ENCODE results near the gene SP3.

Gene SP3

GRCh38 chr2:173929441-173929840 lies 35.7 kb downstream of the SP3 start:
- TF ChIP-seq, protein P1, sequence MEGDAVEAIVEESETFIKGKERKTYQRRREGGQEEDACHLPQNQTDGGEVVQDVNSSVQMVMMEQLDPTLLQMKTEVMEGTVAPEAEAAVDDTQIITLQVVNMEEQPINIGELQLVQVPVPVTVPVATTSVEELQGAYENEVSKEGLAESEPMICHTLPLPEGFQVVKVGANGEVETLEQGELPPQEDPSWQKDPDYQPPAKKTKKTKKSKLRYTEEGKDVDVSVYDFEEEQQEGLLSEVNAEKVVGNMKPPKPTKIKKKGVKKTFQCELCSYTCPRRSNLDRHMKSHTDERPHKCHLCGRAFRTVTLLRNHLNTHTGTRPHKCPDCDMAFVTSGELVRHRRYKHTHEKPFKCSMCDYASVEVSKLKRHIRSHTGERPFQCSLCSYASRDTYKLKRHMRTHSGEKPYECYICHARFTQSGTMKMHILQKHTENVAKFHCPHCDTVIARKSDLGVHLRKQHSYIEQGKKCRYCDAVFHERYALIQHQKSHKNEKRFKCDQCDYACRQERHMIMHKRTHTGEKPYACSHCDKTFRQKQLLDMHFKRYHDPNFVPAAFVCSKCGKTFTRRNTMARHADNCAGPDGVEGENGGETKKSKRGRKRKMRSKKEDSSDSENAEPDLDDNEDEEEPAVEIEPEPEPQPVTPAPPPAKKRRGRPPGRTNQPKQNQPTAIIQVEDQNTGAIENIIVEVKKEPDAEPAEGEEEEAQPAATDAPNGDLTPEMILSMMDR (conservative IDR thresholded peaks at IDR 0.05): no peak
- no peak overlapping the region for H3K27ac ChIP-seq

GRCh38 chr2:173926875-173927274 lies 38.3 kb downstream of the SP3 start:
- TF ChIP-seq, protein P1 (conservative IDR thresholded peaks at IDR 0.05): no peak
- H3K27ac ChIP-seq: no peak overlapping the region

DNA sequence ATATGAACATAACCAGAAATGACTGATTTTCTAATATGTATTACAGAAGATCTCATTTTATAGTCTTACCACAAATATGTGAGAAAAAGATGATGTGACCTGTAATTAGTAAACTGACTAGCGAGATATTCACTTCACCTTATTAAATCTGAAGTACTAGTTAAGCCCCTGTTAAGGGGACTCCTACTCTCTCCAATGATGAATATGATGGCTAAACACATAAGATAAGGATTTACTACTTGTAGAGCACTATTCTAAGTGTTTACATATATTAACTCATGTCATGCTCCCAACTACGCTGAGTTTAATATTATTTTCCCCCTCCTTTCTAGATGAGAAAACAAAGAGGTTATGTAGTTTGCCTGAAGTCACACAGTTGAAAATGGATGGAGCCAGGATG lies 40.9 kb downstream of the SP3 start:
- TF ChIP-seq, protein P1 (conservative IDR thresholded peaks at IDR 0.05): no peak
- H3K27ac ChIP-seq: no peak overlapping the region

GRCh38 chr2:173922760-173923159 lies 42.4 kb downstream of the SP3 start:
- no peak overlapping the region for H3K27ac ChIP-seq
- TF ChIP-seq, protein P1 (conservative IDR thresholded peaks at IDR 0.05): no peak

- TF ChIP-seq, protein P1 (conservative IDR thresholded peaks at IDR 0.05): no peak
- no peak overlapping the region for H3K27ac ChIP-seq
Observed at GRCh38 chr2:173922068-173922467, 43.1 kb downstream of the SP3 start.

- TF ChIP-seq, protein P1 (conservative IDR thresholded peaks at IDR 0.05): no peak
- H3K27ac ChIP-seq: no peak overlapping the region
Observed at GRCh38 chr2:173914055-173914927, 50.9 kb downstream of the SP3 start.

DNA sequence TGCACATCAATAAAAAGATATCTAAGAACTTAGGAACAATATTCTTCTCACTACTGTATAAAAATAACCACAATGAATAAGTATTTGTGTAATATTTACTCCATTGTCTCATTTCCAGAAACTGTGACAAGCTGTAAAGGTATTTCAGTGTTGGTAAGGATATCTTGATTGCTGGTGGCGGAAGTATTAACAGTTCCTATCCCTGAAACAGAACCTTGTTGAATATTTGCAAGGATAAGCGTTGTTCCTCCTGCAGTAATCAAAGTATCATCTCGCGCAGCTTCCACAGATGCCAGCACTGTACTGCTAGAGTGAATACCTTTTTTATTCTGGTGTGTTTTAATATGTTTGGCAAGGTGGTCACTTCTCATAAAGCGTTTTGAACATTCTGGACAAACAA lies 55.3 kb downstream of the SP3 start:
- TF ChIP-seq, protein P1 (conservative IDR thresholded peaks at IDR 0.05): no peak
- no peak overlapping the region for H3K27ac ChIP-seq
